HuH-7.5 (cell line): ENCODE measurements around the gene TMUB1.

ENCODE experiments used
- DNase-seq: peaks from one replicate; pipeline ENCODE4 v3.0.0; 2011; ENCODE audit warnings: low spot score

TMUB1 gene

GRCh38 chr7:151101621-151102396 lies 18.5 kb upstream of the TMUB1 start:
- no peak for DNase-seq

DNA sequence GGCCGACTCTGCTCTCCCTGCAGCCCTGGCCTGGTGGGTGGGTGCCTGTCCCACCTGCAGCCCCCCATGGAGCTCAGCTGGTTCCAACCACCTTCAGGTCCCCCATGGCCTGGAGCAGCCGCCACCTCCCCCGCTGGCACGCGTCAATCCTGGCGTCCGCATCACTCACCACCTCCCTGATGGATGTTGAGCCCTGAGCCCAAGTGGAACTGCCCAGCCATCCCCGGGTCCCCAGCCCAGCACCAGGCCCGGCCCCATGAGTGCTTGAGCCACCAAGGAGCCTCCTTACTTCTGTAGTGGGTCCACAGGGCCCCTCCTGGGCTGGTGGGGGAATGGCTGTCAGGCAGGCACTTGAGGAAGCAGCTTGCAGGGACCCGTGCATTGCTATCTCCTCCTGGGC lies 17.6 kb upstream of the TMUB1 start:
- DNase-seq = no peak

GRCh38 chr7:151099486-151100211 lies 16.4 kb upstream of the TMUB1 start:
- no peak for DNase-seq

GRCh38 chr7:151095828-151096475 lies 12.7 kb upstream of the TMUB1 start:
- no peak for DNase-seq

DNA sequence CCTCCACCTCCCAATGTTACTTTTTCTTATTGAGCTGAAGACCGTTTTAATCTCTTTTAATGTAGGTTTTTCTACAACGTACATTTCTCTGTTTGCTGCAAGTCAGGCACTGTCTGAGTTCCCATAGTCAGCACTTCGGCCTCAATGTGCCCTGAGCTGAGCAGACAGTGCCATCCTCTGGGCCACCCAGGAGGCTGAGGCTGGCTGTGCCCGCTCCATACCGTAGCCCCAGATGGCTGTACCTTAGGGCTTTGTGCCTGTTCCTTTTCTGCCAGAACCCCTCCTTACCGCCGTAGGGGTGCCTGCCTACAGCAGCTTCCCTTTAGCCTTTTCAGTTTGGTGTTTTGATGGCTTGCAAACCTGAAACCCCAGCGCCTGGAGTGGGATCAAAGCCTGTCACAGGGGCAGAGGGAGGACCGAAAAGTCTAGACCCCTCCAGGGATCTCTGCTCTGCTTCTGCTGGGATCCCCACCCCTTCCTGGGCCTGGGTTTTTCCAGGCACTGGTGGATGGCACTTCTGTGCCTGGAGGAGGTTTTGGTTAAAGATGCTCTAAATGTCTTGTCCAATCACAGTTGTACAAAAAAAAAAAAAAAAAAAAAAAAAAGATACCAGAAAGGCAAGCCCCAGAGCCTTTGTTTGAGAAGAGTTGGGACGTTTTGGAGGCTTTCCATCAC lies 12.0 kb upstream of the TMUB1 start:
- DNase-seq = no peak

DNA sequence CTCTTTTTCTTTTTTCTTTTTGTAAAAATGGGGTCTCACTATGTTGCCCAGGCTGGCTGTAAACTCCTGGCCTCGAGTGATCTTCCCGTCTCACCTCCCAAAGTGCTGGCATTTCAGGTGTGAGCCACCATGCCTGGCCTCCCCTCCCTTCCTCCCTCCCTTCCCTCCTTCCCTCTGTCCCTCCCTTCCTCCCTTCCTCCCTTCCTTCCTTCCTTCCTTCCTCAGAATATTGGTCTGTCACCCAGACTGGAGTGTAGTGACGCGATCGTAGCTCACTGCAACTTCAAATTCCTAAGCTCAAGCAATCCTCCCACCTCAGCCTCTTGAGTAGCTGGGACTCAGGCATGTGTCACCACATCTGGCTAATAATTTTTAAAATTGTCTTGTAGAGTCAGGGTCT lies 11.4 kb upstream of the TMUB1 start:
- no peak for DNase-seq

DNA sequence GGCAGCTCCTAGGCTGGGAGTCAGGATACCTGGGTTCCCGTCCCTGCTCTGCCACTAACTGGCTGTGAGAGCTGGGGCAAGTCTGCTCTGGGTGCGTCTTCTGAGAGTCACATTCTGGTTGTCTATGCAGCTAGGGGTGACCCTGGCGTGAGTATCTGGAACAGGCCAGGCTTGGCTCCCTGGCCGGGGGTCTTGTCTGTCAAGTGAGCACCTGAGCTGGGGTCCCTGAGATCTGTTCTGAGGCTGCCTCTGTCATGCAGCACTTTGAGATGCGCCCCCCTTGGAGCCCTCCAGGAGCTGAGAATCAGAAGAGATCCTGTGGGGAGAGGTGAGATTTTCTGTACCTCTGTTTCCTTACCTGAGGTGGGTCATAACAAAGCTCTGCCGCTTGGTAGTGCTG lies 10.5 kb upstream of the TMUB1 start:
- no peak for DNase-seq

DNA sequence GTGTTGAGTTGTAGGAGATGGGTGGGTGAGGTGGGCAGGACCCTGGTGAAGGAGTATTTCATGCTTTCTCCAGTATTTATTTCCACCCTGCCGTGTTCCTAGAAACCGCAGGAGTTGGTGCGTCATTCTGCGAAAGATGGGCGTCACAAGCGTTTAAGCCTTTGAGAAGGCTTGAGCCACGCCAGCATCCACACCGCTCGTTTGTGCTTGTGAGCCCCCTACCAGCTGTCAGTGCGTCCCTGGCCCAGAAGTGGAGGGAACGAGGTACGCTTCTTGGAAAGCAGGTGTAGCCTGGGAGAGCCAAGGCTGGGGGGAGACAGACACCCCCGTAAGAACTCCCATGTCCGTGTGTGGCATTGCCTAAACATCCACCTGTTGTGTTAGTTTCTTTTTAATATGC lies 8.7 kb upstream of the TMUB1 start:
- DNase-seq = no peak

DNA sequence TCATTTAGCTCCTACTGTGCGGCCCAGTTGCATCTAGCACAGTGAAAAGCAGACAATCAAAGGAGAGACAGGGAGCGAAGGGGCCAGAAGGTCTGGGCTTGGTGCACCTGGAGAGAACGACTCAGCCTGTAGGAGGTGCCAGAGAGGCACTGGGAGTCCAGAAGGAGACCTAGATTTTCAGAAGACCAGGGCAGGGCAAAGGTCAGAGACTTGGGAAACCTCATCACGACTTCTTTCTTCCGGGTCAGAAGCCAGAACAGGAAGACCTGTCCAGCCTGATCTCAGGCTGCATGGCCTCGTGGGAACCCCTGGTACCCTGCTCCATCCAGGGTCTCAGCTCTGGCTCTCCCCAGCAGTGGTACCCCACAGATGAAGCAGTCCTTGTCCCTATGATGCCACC lies 8.1 kb upstream of the TMUB1 start:
- DNase-seq = no peak

GRCh38 chr7:151091003-151091402 lies 7.7 kb upstream of the TMUB1 start:
- no peak for DNase-seq

DNA sequence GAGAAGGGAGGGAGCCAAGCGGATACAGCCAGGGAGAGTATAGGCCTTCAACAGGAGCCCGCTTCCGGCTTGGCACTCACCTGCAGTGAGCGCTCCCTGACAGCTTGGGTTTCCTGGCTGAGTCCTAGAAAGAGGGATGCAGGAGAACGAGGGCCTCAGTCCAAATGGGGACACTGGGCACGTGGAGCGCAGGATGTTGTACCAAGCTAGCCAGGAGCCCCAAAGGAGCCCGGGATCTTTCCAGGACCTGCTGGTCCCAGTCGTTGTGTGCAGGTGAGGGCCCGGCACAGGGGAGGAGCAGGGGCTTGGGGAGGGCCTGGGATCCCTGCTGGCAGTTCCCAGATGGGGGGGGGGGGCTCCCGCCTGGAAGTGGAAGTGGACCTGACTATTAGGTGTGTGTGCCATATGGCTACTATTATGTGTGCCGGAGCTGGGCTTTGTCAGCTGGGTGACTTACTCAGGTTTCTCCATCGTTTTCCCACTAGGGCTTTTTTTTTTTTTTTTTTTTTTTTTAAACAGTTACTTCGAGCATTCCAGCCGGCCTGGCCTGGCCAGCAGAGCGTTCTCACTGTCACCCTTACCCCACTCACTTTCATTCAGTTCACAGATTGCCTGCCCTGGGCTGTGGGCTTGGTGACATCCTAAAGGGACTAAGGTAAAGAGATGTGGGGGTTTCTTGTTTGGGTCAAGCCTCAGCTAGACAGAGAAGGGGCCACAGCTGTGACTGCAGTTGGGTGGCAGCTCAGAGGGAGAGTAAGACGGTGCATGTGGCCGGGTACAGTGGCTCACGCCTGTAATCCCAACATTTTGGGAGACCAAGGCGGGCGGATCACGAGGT lies 6.8 kb upstream of the TMUB1 start:
- no peak for DNase-seq

DNA sequence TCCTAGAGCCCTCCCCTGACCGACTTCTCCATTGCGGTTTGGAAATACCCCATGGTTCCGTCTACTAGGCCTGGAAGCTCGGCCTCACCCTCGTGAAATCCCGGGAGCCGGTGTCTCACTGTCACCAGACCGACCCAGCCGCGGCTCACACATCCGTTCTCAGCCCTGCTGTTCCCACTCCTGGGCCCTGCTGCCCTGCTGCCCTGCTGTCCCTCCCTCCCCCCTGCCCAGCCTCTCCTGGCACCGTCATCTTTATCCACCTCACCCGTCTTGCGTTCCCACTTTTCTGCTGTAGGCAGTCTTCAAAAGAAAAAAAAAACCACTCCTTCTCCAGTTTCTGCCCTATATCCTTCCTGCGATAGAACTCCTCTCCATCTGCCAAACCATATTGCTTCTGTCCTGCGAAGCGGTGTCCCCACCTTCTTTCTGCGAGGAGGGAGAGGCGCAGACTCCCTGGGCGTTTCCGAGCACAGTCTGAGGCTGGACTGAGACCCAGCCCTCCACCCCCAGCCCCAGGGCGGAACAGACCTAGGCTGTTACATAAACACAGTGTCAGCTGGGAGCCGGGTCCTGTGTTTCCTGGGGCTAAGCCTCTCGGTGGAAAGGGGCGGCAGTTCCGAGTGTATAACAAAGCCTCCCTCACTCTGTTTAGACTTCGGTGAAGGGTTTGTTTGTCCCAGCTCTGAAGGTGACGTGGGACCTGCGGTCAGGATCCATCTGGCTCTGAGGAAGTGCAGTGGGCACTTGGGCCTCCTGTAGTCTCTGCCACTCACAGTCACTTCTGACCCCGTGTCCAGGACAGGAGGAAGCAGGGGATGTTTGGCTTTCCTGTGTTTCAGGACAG lies 5.8 kb upstream of the TMUB1 start:
- no peak for DNase-seq

- DNase-seq = no peak
Measured at GRCh38 chr7:151088019-151088855, 4.9 kb upstream of the TMUB1 start.

DNA sequence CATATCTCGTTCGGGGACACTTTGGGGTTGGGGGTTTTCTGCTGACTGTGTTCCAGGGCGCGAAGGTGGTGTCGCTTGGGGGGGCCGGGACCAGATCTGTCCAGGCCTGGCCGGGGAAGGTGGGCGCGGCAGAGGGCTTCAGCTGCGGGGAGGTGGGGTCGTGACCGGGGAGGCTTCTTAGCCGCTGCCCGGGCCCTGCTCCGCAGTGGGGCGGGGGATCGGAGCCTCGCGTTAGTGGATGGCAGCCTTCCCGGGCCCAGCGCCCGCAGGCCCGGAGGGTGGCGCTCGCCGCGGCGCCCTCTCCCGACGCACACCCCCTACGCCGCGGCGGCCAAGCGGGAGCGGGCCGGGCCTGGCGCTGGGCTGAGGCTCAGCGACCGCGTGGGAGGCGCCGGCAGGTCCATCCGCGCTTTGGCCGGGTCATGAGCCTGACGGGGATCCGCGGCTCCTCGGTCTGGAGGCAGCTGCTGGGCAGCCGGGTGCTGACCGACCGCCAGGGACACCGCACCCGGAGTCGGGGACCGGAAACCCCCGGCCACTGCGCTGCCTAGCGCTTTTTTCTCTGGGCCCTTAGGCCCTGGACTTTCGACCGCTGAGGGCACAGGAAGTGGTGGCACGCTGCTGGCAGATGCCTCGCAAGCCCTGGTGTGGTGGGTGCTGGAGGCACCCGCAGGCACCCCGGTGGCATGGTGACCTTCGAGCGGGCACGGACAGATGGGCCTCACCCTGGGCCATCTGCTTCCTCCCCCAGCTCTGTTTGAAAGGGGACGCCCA lies 4.1 kb upstream of the TMUB1 start:
- DNase-seq = peak; percentile 82

- DNase-seq = no peak
Measured at GRCh38 chr7:151086802-151087244, 3.5 kb upstream of the TMUB1 start.

DNA sequence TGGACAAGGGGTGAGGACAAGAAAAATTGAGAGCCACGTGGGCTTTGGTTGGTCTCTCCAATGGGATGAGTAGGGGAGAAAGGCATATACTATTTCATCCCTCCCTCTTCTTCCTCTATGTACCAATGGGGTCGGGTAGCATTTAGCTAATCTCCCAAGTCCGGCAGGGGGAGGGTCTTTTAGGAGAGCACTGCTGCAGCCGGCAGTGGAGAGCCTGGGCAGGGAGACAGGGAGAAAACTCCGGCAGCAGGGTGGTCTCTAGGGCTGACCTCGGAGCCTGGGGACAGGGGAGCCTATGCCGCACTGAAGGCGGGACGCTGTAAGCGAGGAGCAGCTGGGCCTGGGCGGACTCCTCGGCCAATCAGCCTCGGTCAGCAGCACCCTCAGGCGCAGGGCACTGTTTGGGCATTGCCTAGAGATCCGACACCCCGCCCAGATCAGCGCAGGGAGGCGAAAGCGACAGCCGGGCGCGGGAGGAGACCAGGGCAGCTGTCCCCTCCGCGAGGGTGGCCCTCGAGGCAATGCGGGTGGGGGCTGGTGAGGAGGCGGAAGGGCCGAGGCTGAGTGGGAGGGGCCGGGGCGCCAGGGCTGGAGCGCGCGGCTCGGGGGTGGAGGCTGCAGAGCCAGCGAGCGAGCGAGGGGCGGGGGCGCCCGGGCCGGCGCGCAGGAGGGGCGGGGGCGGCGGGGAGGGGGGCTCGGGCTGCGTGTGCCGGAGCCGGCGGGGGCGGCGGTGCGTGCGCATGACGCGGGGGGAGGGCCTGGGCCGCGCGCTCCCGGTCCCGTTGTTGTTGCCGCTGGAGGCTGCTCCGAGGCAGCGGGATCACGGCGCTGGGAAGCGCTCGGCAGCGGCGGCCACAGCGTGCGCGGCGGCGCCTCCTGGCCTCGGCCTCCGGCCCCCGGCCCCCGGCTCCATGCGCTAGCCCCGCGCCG lies 2.7 kb upstream of the TMUB1 start, which contains the start of gene AGAP3:
AGAP3 (plus strand) TSS at position 785 of the 930 bp plus-strand sequence. CDS start 267 bp downstream, outside the sequence.
- peak; percentile 95 for DNase-seq

DNA sequence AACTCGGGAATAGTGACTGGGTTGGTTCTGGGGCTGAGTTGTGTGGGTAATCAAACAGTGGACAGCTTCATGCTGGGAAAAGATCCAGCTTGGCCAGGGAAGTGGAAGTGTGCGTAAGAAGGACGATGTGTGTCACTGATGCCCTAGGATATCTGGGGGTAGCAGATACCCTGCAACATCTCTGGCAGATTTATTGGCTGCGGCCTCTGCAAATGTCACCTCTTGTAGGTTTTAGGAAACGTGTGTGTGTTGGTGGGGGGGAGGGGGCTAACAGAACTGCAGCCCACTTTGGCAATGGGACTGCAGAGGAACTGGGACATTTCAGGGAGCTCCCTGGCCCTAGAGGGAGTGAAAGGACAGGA lies 2.0 kb upstream of the TMUB1 start:
- no peak for DNase-seq

DNA sequence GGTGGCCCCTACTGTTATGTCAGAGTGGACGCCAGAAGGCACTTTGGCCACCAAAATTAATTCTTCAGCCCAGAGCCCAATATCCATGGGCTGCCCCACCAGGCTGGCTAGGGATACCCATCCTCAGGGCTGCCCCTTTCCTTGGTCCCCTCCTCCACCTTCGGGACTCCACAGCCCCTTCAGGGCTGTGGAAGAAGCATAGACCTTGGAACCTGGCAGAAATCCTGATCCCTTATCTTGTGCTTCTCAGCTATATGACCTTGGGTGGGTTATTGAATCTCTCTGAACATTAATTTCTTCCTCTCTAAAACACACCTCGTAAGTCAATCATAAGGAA lies 499 bp upstream of the TMUB1 start:
- DNase-seq = no peak
